H1 (cell line): ENCODE data around the gene LRWD1. TPM values are rescaled to one million over a fixed set of nuclear protein-coding genes. Genes with fewer than 3 reads are reported as not detected.
A peak's percentile ranks its signal among the peaks of the same experiment; 100 is the strongest.

ENCODE experiments used
- CTCF ChIA-PET: fragments of 300-600 bp; sonication (Branson Sonifier 250); formaldehyde crosslinking; loops from one replicate; lab custom pipeline; 2021; ENCODE audit not compliant: partially characterized antibody; lab: Charles Lee
- POLR2A ChIA-PET: fragments of 300-600 bp; sonication (Branson Sonifier 250); formaldehyde crosslinking; loops from one replicate; lab custom pipeline; 2021; ENCODE audit warnings: inconsistent platforms; ENCODE audit not compliant: partially characterized antibody; lab: Charles Lee
- DNase-seq, 2 experiments: peaks; one replicate each; pipeline versions ENCODE4 v3.0.0 to v3.0.0-alpha.2; 2010 to 2022; ENCODE audit warnings: low spot score in 2 of 2, low read depth in 1 of 2, mixed read lengths in 1 of 2
- FAIRE-seq: peaks from 2 replicates; lab custom pipeline; 2011; peaks lifted over from hg19 to GRCh38; lab: Jason Lieb, UNC
- H2AFZ ChIP-seq: 2 replicates; pipeline ENCODE4 v1.8.1; 2012; ENCODE audit warnings: low read length, inconsistent platforms
- H2AK5ac ChIP-seq: 2 replicates; pipeline ENCODE4 v1.6.1; 2013; ENCODE audit warnings: low read depth, low read length
- H2BK120ac ChIP-seq: replicated peaks from 2 replicates; pipeline ENCODE3; 2013; ENCODE audit warnings: low read depth, low read length, inconsistent platforms
- H2BK12ac ChIP-seq: 2 replicates; pipeline ENCODE4 v1.6.1; 2013; ENCODE audit warnings: low read depth, low read length
- H2BK15ac ChIP-seq: 2 replicates; pipeline ENCODE4 v1.6.1; 2013; ENCODE audit warnings: low read length
- H2BK20ac ChIP-seq: 2 replicates; pipeline ENCODE4 v1.6.1; 2013; ENCODE audit warnings: low read length
- H2BK5ac ChIP-seq: 2 replicates; pipeline ENCODE4 v1.6.1; 2013; ENCODE audit warnings: low read depth, low read length
- H3K14ac ChIP-seq: 2 replicates; pipeline ENCODE4 v1.6.1; 2013; ENCODE audit warnings: inconsistent platforms; ENCODE audit not compliant: insufficient read length
- H3K18ac ChIP-seq: 2 replicates; pipeline ENCODE4 v1.6.1; 2013; ENCODE audit warnings: low read length; ENCODE audit errors: extremely low read depth
- H3K23ac ChIP-seq: 2 replicates; pipeline ENCODE4 v1.6.1; 2013; ENCODE audit warnings: inconsistent platforms; ENCODE audit not compliant: insufficient read length
- H3K23me2 ChIP-seq: 2 replicates; pipeline ENCODE4 v1.6.1; 2013; ENCODE audit warnings: low read depth, low read length
- H3K27ac ChIP-seq: 2 replicates; pipeline ENCODE4 v1.6.1; 2011; ENCODE audit warnings: low read depth, low read length, inconsistent platforms
- H3K27me3 ChIP-seq, 4 experiments: replicated peaks in 1 of 4; 1 replicate in 1 of 4; 2 replicates in 3 of 4; pipeline versions ENCODE4 v1.6.1 to v1.8.1; 2011 to 2013; ENCODE audit warnings: low read length in 3 of 4, mild to moderate bottlenecking in 3 of 4, inconsistent platforms in 2 of 4, mixed read lengths in 2 of 4, moderate library complexity in 1 of 4; ENCODE audit not compliant: control insufficient read depth in 3 of 4, insufficient read depth in 3 of 4; ENCODE audit errors: extremely low read depth in 1 of 4
- H3K36me3 ChIP-seq, 4 experiments: 2 replicates each; pipeline versions ENCODE4 v1.6.1 to v1.8.1; 2011 to 2013; ENCODE audit warnings: mild to moderate bottlenecking in 4 of 4, low read length in 3 of 4, moderate library complexity in 2 of 4, control low read depth in 1 of 4, inconsistent platforms in 1 of 4; ENCODE audit not compliant: insufficient read depth in 4 of 4, control insufficient read depth in 2 of 4
- H3K4ac ChIP-seq: replicated peaks from 2 replicates; pipeline ENCODE3; 2013; ENCODE audit warnings: low read length, low read depth, mixed read lengths, inconsistent platforms; ENCODE audit not compliant: insufficient read length
- H3K4me1 ChIP-seq, 4 experiments: replicated peaks in 1 of 4; 1 replicate in 1 of 4; 2 replicates in 3 of 4; pipeline versions ENCODE4 v1.6.1 to v1.8.1; 2011 to 2013; ENCODE audit warnings: low read length in 3 of 4, inconsistent platforms in 2 of 4, mixed read lengths in 1 of 4; ENCODE audit not compliant: insufficient read depth in 4 of 4, control insufficient read depth in 3 of 4
- H3K4me2 ChIP-seq, 2 experiments: 2 replicates each; pipeline versions ENCODE4 v1.6.1 to v1.8.1; 2011 to 2013; ENCODE audit warnings: low read depth in 2 of 2, low read length in 2 of 2, control low read depth in 1 of 2, inconsistent platforms in 1 of 2, mild to moderate bottlenecking in 1 of 2; ENCODE audit not compliant: insufficient read depth in 1 of 2
- H3K4me3 ChIP-seq, 4 experiments: fragments of 200-600, 300-600 bp in 1 of 4; sonication (generic), shearing (Covaris generic), sonication (Bioruptor Twin) in 1 of 4; 2 replicates each; pipeline versions ENCODE4 v1.5.1 to v1.8.1; 2011 to 2016; ENCODE audit warnings: low read length in 4 of 4, low read depth in 3 of 4, control low read depth in 2 of 4, inconsistent platforms in 2 of 4, mild to moderate bottlenecking in 2 of 4, mixed read lengths in 1 of 4, moderate library complexity in 1 of 4; ENCODE audit not compliant: insufficient read depth in 2 of 4; ENCODE audit errors: extremely low read depth in 1 of 4
- H3K56ac ChIP-seq: replicated peaks from 2 replicates; pipeline ENCODE3; 2013; ENCODE audit warnings: low read depth, mild to moderate bottlenecking, mixed read lengths, low read length, inconsistent platforms; ENCODE audit not compliant: insufficient read length
- H3K79me1 ChIP-seq: 2 replicates; pipeline ENCODE4 v1.6.1; 2013; ENCODE audit warnings: low read depth, low read length, control low read depth
- H3K79me2 ChIP-seq, 2 experiments: 2 replicates each; pipeline versions ENCODE4 v1.6.1 to v1.8.1; 2012 to 2013; ENCODE audit warnings: low read length in 2 of 2, mild to moderate bottlenecking in 2 of 2, inconsistent platforms in 1 of 2; ENCODE audit not compliant: insufficient read depth in 2 of 2, control insufficient read depth in 1 of 2
- H3K9ac ChIP-seq, 4 experiments: replicated peaks in 1 of 4; 1 replicate in 1 of 4; 2 replicates in 3 of 4; pipeline versions ENCODE4 v1.6.1 to v1.8.1; 2011 to 2013; ENCODE audit warnings: low read depth in 3 of 4, low read length in 3 of 4, control low read depth in 2 of 4, mild to moderate bottlenecking in 2 of 4, moderate library complexity in 2 of 4, inconsistent platforms in 1 of 4; ENCODE audit errors: extremely low read depth in 1 of 4
- H3K9me3 ChIP-seq, 2 experiments: 2 replicates each; pipeline versions ENCODE4 v1.6.1 to v1.8.1; 2012 to 2013; ENCODE audit warnings: mild to moderate bottlenecking in 2 of 2, moderate library complexity in 2 of 2, control low read depth in 1 of 2, inconsistent platforms in 1 of 2, low read depth in 1 of 2, low read length in 1 of 2, mixed read lengths in 1 of 2; ENCODE audit not compliant: insufficient read depth in 2 of 2
- H4K20me1 ChIP-seq, 2 experiments: replicated peaks in 1 of 2; 2 replicates each; pipeline versions ENCODE3 to v1.8.1; 2011 to 2013; ENCODE audit warnings: inconsistent platforms in 2 of 2, low read length in 2 of 2, mild to moderate bottlenecking in 1 of 2; ENCODE audit not compliant: insufficient read depth in 2 of 2, control insufficient read depth in 1 of 2
- H4K5ac ChIP-seq: 2 replicates; pipeline ENCODE4 v1.6.1; 2013; ENCODE audit warnings: low read length, low read depth, mixed read lengths, inconsistent platforms; ENCODE audit not compliant: insufficient read length
- H4K8ac ChIP-seq: 2 replicates; pipeline ENCODE4 v1.8.0; 2013; ENCODE audit warnings: mild to moderate bottlenecking, moderate library complexity, low read length, inconsistent platforms; ENCODE audit not compliant: insufficient read depth; ENCODE audit errors: extremely low read depth
- H4K91ac ChIP-seq: replicated peaks from 2 replicates; pipeline ENCODE3; 2013; ENCODE audit warnings: low read length, mixed read lengths, inconsistent platforms; ENCODE audit not compliant: insufficient read length
- BCL11A ChIP-seq, 2 experiments: IDR thresholded peaks; one replicate each; pipeline ENCODE4 v1.6.1; 2011; ENCODE audit warnings: low read depth in 2 of 2, low read length in 2 of 2, mild to moderate bottlenecking in 2 of 2
- GABPA ChIP-seq: IDR thresholded peaks from 2 replicates; pipeline ENCODE4 v1.6.1; 2011; ENCODE audit warnings: mild to moderate bottlenecking, low read length, moderate library complexity, borderline replicate concordance; ENCODE audit not compliant: insufficient read depth
- MAX ChIP-seq: IDR thresholded peaks from 2 replicates; pipeline ENCODE4 v1.6.1; 2012; ENCODE audit warnings: inconsistent platforms
- NANOG ChIP-seq: IDR thresholded peaks from 2 replicates; pipeline ENCODE4 v1.6.1; 2011; ENCODE audit warnings: low read length, low read depth, mild to moderate bottlenecking, inconsistent platforms; ENCODE audit not compliant: insufficient read depth, poor library complexity, severe bottlenecking
- NRF1 ChIP-seq: IDR thresholded peaks from 2 replicates; pipeline ENCODE4 v1.6.1; 2011; ENCODE audit warnings: mild to moderate bottlenecking, low read depth, low read length, improper control_type of control experiment
- RXRA ChIP-seq: IDR thresholded peaks from 2 replicates; pipeline ENCODE4 v1.6.1; 2011; ENCODE audit warnings: low read depth, mild to moderate bottlenecking, low read length, moderate library complexity; ENCODE audit not compliant: insufficient read depth
- SIN3A ChIP-seq, 2 experiments: IDR thresholded peaks in 1 of 2; conservative IDR thresholded peaks in 1 of 2; 2 replicates each; pipeline ENCODE4 v1.6.1; 2011 to 2012; ENCODE audit warnings: low read length in 2 of 2, improper control_type of control experiment in 1 of 2, low read depth in 1 of 2, mild to moderate bottlenecking in 1 of 2
- SP2 ChIP-seq: IDR thresholded peaks from 2 replicates; pipeline ENCODE4 v1.6.1; 2012; ENCODE audit warnings: mild to moderate bottlenecking, low read length, inconsistent platforms
- SUZ12 ChIP-seq: fragments of 200-600 bp; sonication (generic); IDR thresholded peaks from 2 replicates; pipeline ENCODE4 v1.6.1; 2012; ENCODE audit warnings: mild to moderate bottlenecking, inconsistent platforms, low read length, moderate library complexity, mixed read lengths
- WGBS, 2 experiments: shearing (Covaris generic) in 1 of 2; methylation state at CpG; one replicate each; pipeline versions ENCODE4 v1.1.6 to v1.1.7; 2013 to 2015; ENCODE audit warnings: low lambda C conversion rate in 2 of 2, mixed read lengths in 2 of 2, inconsistent platforms in 1 of 2, low coverage in 1 of 2, missing lambda C conversion rate in 1 of 2; ENCODE audit not compliant: insufficient replicate concordance in 2 of 2, insufficient coverage in 1 of 2, insufficient read length in 1 of 2; ENCODE audit errors: extremely low coverage in 1 of 2, missing lambda C conversion rate in 1 of 2; 5-methylcytosine and 5-hydroxymethylcytosine counted together
- polyA plus RNA-seq, 7 experiments: library from polyadenylated mRNA; depleted of rRNA in 3 of 7; stranded (reverse) in 5 of 7; unstranded in 2 of 7; fragments of >200 nt in 5 of 7; fragments of 200-250 nt in 2 of 7; gene quantifications; 1 replicate in 5 of 7; 2 replicates in 1 of 7; 4 replicates in 1 of 7; pipeline versions ENCODE4 v1.2.1 to v1.2.3, GENCODE V29; 2011 to 2013; ENCODE audit warnings: missing spikeins in 2 of 7, mixed read lengths in 2 of 7
- total RNA-seq: library from RNA; stranded (reverse); fragmentation: NEBNext Ultra II Directional; extraction: Animal tissue kit (Norgen Biotek cat#: 25700); gene quantifications from 2 replicates; pipeline ENCODE4 v1.2.1, GENCODE V29; 2021

Gene LRWD1
- total and polyA plus RNA-seq, 2 of the 8 experiments (the other 6 are each of a cell fraction or from before 2014, with no cell fraction given), result 23.4 to 26.8 TPM

- H2BK12ac ChIP-seq, result no peak overlapping the region
- H4K5ac ChIP-seq, result no peak overlapping the region
- H3K36me3 ChIP-seq, result no peaks in the 10 kb centered on the region; a peak in 1 of 8 replicates
- H4K8ac ChIP-seq, result peak overlapping the region; percentile 64; the same call in 1 of the 2 replicates
- H3K27me3 ChIP-seq, result no peaks in the 10 kb centered on the region
- no peaks in the 10 kb centered on the region for H3K79me2 ChIP-seq
- H3K27ac ChIP-seq, result no peak overlapping the region; the same call in 1 of the 2 replicates
- H3K4ac ChIP-seq, result no peak overlapping the region
- H4K91ac ChIP-seq, result no peak overlapping the region
- H3K4me1 ChIP-seq, result peaks cover 0 to 8% (median 5%) of the 10 kb centered on the region in 4 experiments; a peak in 5 of 7 replicates
- H2AK5ac ChIP-seq, result 0 out of 2 replicates have a peak overlapping the region, but pooled peaks have one; percentile 53
- H3K23ac ChIP-seq, result no peak overlapping the region
- no peak overlapping the region for H2BK20ac ChIP-seq
- 49% methylated on average over 19 of the region's 27 CpGs; no CpG with 5 or more reads in 1 of the 2 experiments for WGBS, 2 experiments
- ChIA-PET POLR2A (interaction anchor here (0.7 to 3.6 kb wide), 4 partner anchors 8 to 36 kb away, joined by 3 to 16 read pairs (median 6); partner anchors contain the start of gene PRKRIP1), CTCF (interaction anchor here (0.6 to 1.2 kb wide), 5 partner anchors 17 to 669 kb away, joined by 3 to 5 read pairs (median 4); no protein-coding TSS in a partner anchor)
- peak overlapping the region in 3 of 4 experiments; percentile 13 to 80 (median 43); a peak in 5 of 7 replicates for H3K9ac ChIP-seq
- H3K18ac ChIP-seq, result peak overlapping the region; percentile 78
- H2AFZ ChIP-seq, result 0 out of 2 replicates have a peak overlapping the region, but pooled peaks have one; percentile 44
- no peaks in the 10 kb centered on the region for H3K79me1 ChIP-seq
- no peak overlapping the region for H2BK5ac ChIP-seq
- H3K9me3 ChIP-seq, result no peaks in the 10 kb centered on the region
- H3K4me2 ChIP-seq, result peak overlapping the region; percentile 77 to 85
- H2BK15ac ChIP-seq, result no peak overlapping the region
- H2BK120ac ChIP-seq, result no peak overlapping the region
- DNase-seq, result no peak
- no peak for FAIRE-seq
- no peak overlapping the region for H3K14ac ChIP-seq
- peaks cover 0 to 3% of the 10 kb centered on the region in 2 experiments for H4K20me1 ChIP-seq
- peak overlapping the region; percentile 46 for H3K56ac ChIP-seq
- peak overlapping the region; percentile 57 to 78 (median 69) for H3K4me3 ChIP-seq
- H3K23me2 ChIP-seq, result peaks cover 3% of the 10 kb centered on the region; the same call in 1 of the 2 replicates
- TF ChIP-seq NANOG, result no peak
- no peak for TF ChIP-seq RXRA
- TF ChIP-seq SIN3A (conservative IDR thresholded peaks at IDR 0.05 in 1 of 2, IDR thresholded peaks at IDR 0.05 in 1 of 2; ENCODE audit: low read depth in 1 of 2, low read length in 2 of 2), result no peak
- TF ChIP-seq GABPA, result no peak
- no peak for TF ChIP-seq NRF1
- TF ChIP-seq SP2, result no peak
- no peak for TF ChIP-seq BCL11A (IDR thresholded peaks at IDR 0.05; ENCODE audit: low read depth in 2 of 2, low read length in 2 of 2)
- no peak for TF ChIP-seq MAX
- no peak for TF ChIP-seq SUZ12
Observed at GRCh38 chr7:102432442-102433218, 32.2 kb upstream of the LRWD1 start.
